K562 (cell line): Measurements from ENCODE around the gene PIGQ. TPM values are rescaled to one million over a fixed set of nuclear protein-coding genes. Genes with fewer than 3 reads are reported as not detected.
"Not testable (repeated sequence)": the region's sequence is repeated elsewhere in the genome, so short reads cannot be mapped to it uniquely, and the experiment has no call there.

ENCODE experiments used
- ATAC-seq: fragments of 200-7000 bp; cut with Tn5 transposase; 3 replicates; pipeline ENCODE4 v1.9.1; 2020; ENCODE audit warnings: moderate library complexity
- BruUV-seq: library from RNA; stranded (reverse); fragments of 400-500 nt; replicated peaks from 2 replicates; lab custom pipeline; 2021; lab: Mats Ljungman, UMichigan
- CTCF ChIA-PET: fragments of 300-600 bp; formaldehyde crosslinking; extraction: SDS; loops from one replicate; lab custom pipeline; 2021; ENCODE audit warnings: low intra/inter-chr PET ratio; lab: Yijun Ruan, JAX
- POLR2A ChIA-PET: fragments of 300-600, 350-650 bp; sonication (Branson Sonifier 250); formaldehyde crosslinking; extraction: SDS; loops from one replicate; lab custom pipeline; 2021; ENCODE audit warnings: antibody characterized with exemption, inconsistent platforms; lab: Yijun Ruan, JAX
- DNase-seq, 4 experiments: peaks; one replicate each; pipeline versions ENCODE4 v3.0.0 to v3.0.0-alpha.2; 2011 to 2018; ENCODE audit warnings: low spot score in 3 of 4, mixed read lengths in 3 of 4; ENCODE audit errors: extremely low read depth in 1 of 4
- FAIRE-seq: peaks from 2 replicates; lab custom pipeline; 2011; peaks lifted over from hg19 to GRCh38; lab: Jason Lieb, UNC
- H2AFZ ChIP-seq: 2 replicates; pipeline ENCODE4 v1.6.0; 2011; ENCODE audit warnings: low read depth, low read length, control low read depth, inconsistent platforms
- H3K27ac ChIP-seq: fragments of 200-600 bp; 3 replicates; pipeline ENCODE4 v1.8.0; 2011; ENCODE audit warnings: low read depth, mild to moderate bottlenecking, control low read depth, inconsistent platforms, low read length, moderate library complexity, mixed read lengths; ENCODE audit errors: extremely low read depth
- H3K27me3 ChIP-seq, 2 experiments: fragments of 300-600 bp in 1 of 2; 2 replicates in 1 of 2; 3 replicates in 1 of 2; pipeline versions ENCODE4 v1.6.0 to v1.8.0; 2011; ENCODE audit warnings: inconsistent platforms in 2 of 2, low read length in 2 of 2, mild to moderate bottlenecking in 1 of 2, mixed read lengths in 1 of 2, moderate library complexity in 1 of 2; ENCODE audit not compliant: control insufficient read depth in 2 of 2, insufficient read depth in 2 of 2
- H3K36me3 ChIP-seq: fragments of 300-600 bp; 3 replicates; pipeline ENCODE4 v1.8.0; 2011; ENCODE audit warnings: mild to moderate bottlenecking, low read length, inconsistent platforms; ENCODE audit not compliant: control insufficient read depth, insufficient read depth
- H3K4me1 ChIP-seq, 2 experiments: fragments of 200-600 bp in 1 of 2; replicated peaks in 1 of 2; 2 replicates in 1 of 2; 3 replicates in 1 of 2; pipeline versions ENCODE4 v1.5.1 to v1.8.0; 2011; ENCODE audit warnings: inconsistent platforms in 2 of 2, low read length in 2 of 2, mild to moderate bottlenecking in 1 of 2, mixed read lengths in 1 of 2, moderate library complexity in 1 of 2; ENCODE audit not compliant: control insufficient read depth in 2 of 2, insufficient read depth in 2 of 2
- H3K4me2 ChIP-seq: 2 replicates; pipeline ENCODE4 v1.6.1; 2011; ENCODE audit warnings: low read length, control low read depth, inconsistent platforms, mixed read lengths; ENCODE audit not compliant: insufficient read depth
- H3K4me3 ChIP-seq: fragments of 200-600 bp; sonication (generic), shearing (Covaris generic); 2 replicates; pipeline ENCODE4 v1.5.1; 2016; ENCODE audit warnings: control low read depth, inconsistent platforms
- H3K79me2 ChIP-seq: fragments of 200-600 bp; 3 replicates; pipeline ENCODE4 v1.8.0; 2011; ENCODE audit warnings: low read length, inconsistent platforms; ENCODE audit not compliant: control insufficient read depth, insufficient read depth
- H3K9ac ChIP-seq, 2 experiments: 2 replicates each; pipeline versions ENCODE4 v1.6.0 to v1.6.1; 2011; ENCODE audit warnings: low read depth in 2 of 2, low read length in 2 of 2, control low read depth in 1 of 2, inconsistent platforms in 1 of 2, mild to moderate bottlenecking in 1 of 2, mixed read lengths in 1 of 2; ENCODE audit not compliant: insufficient read depth in 1 of 2
- H3K9me1 ChIP-seq: one replicate; pipeline ENCODE4 v1.6.0; 2011; ENCODE audit warnings: inconsistent platforms, mild to moderate bottlenecking, low read length, moderate library complexity; ENCODE audit not compliant: control insufficient read depth, insufficient read depth
- H3K9me3 ChIP-seq: replicated peaks from 2 replicates; pipeline ENCODE4 v1.5.1; 2011; ENCODE audit warnings: low read depth, low read length, inconsistent platforms; ENCODE audit not compliant: control insufficient read depth, insufficient read depth
- H4K20me1 ChIP-seq: replicated peaks from 2 replicates; pipeline ENCODE4 v1.6.1; 2011; ENCODE audit warnings: low read length, inconsistent platforms, mixed read lengths; ENCODE audit not compliant: control insufficient read depth, insufficient read depth
- RBFOX2 ChIP-seq: fragments of 200-400 bp; formaldehyde crosslinking; IDR thresholded peaks from 2 replicates; pipeline ENCODE4 v1.6.1; 2017; ENCODE audit warnings: low read depth, mild to moderate bottlenecking, low read length, moderate library complexity
- ZNF121 ChIP-seq: sonication (generic); formaldehyde crosslinking; conservative IDR thresholded peaks from 2 replicates; pipeline ENCODE4 v1.8.0; 2022; ENCODE audit warnings: missing genetic modification reagents
- ZNF76 ChIP-seq: fragments of 250-450 bp; sonication (Bioruptor Pico); IDR thresholded peaks from 2 replicates; pipeline ENCODE4 v1.4.0; 2020; ENCODE audit warnings: mild to moderate bottlenecking, moderate library complexity, borderline replicate concordance
- WGBS: fragments of 100-300 bp; shearing (Covaris generic); methylation state at CpG from one replicate; pipeline ENCODE4 v1.1.6; 2016; ENCODE audit warnings: low coverage, mixed read lengths; ENCODE audit not compliant: insufficient coverage; ENCODE audit errors: missing lambda C conversion rate; 5-methylcytosine and 5-hydroxymethylcytosine counted together
- in situ Hi-C: fragments of 300-500 bp; cut with MboI; formaldehyde crosslinking; loops from 4 replicates; pipeline ENCODE4 v1.15.0; 2018; ENCODE audit warnings: inconsistent platforms, mixed read lengths
- intact Hi-C: fragments of 100-400 bp; cut with micrococcal nuclease; formaldehyde crosslinking; loops from 2 replicates; pipeline ENCODE4 v1.14.2; 2022
- polyA plus RNA-seq, 8 experiments: library from polyadenylated mRNA; depleted of rRNA in 4 of 8; stranded (reverse) in 5 of 8; unstranded in 3 of 8; fragments of >200 nt; fragmentation: Nextera tagmentation in 2 of 8; fragmentation: Illumina TruSeq in 1 of 8; extraction: Ambion mirVana in 2 of 8; extraction: Trizol in 1 of 8; gene quantifications; 2 replicates each; pipeline versions ENCODE4 v1.2.1 to v1.2.3, GENCODE V29; 2011 to 2014; ENCODE audit warnings: inconsistent platforms in 1 of 8, missing spikeins in 1 of 8
- total RNA-seq, 7 experiments: library from RNA; depleted of rRNA in 6 of 7; stranded (reverse); fragments of >200 nt in 6 of 7; fragmentation: Illumina TruSeq in 2 of 7; extraction: Trizol in 2 of 7; gene quantifications; 2 replicates each; pipeline versions ENCODE4 v1.2.1 to v1.2.3, GENCODE V29; 2011 to 2021; ENCODE audit warnings: low replicate concordance in 1 of 7

PIGQ gene
- total and polyA plus RNA-seq, 9 of the 15 experiments (the other 6 are each of a cell fraction or from before 2014, with no cell fraction given) = 0.20 to 49.6 (median 11.7) TPM

- H3K9ac ChIP-seq, H2AFZ ChIP-seq, H3K9me1 ChIP-seq, H3K9me3 ChIP-seq, H3K4me3 ChIP-seq, intact Hi-C loops, CTCF ChIA-PET, DNase-seq, H4K20me1 ChIP-seq, H3K4me2 ChIP-seq, POLR2A ChIA-PET, ATAC-seq, BruUV-seq, H3K27me3 ChIP-seq, H3K27ac ChIP-seq, in situ Hi-C loops, FAIRE-seq: not testable (repeated sequence)
- 100% methylated on average over 5 of the region's 7 CpGs for WGBS
- TF ChIP-seq ZNF121 (CRISPR knock-in tag) = peak; percentile 70
- Histone ChIP-seq H3K79me2 (peaks cover 63% of the 10 kb centered on the region), H3K36me3 (peaks cover 47% of the 10 kb centered on the region; the same call in 2 of the 3 replicates), H3K4me1 (peaks cover 0 to 29% of the 10 kb centered on the region in 2 experiments; a peak in 3 of 5 replicates)
Measured at GRCh38 chr16:597655-598054, 27.9 kb downstream of the PIGQ start.

- Histone ChIP-seq H3K4me1 (peaks cover 0 to 21% of the 10 kb centered on the region in 2 experiments; a peak in 2 of 5 replicates), H3K9me1 (peaks cover 5% of the 10 kb centered on the region), H3K4me3 (no peak overlapping the region), H3K79me2 (peaks cover 58% of the 10 kb centered on the region), H3K9me3 (no peaks in the 10 kb centered on the region), H3K36me3 (peaks cover 36% of the 10 kb centered on the region; the same call in 2 of the 3 replicates), H3K27me3 (no peaks in the 10 kb centered on the region), H3K27ac (no peak overlapping the region), H3K4me2 (no peak overlapping the region), H2AFZ (no peak overlapping the region), H4K20me1 (no peaks in the 10 kb centered on the region), H3K9ac (no peak overlapping the region)
- intact Hi-C loops (no loop called here), in situ Hi-C loops (no loop called here)
- DNase-seq (no peak), ATAC-seq (no peak), FAIRE-seq (no peak)
- peak; percentile 29; the same call in 1 of the 2 replicates for TF ChIP-seq RBFOX2
- no peak for TF ChIP-seq ZNF76 (CRISPR knock-in tag)
- POLR2A ChIA-PET = interaction anchor here (1.4 to 1.6 kb wide), 2 partner anchors 9 to 10 kb away, joined by 7 to 8 read pairs; partner anchors contain the start of gene RAB40C
- 96% methylated on average over 37 of the region's 43 CpGs for WGBS
- no TSS peak for BruUV-seq
- CTCF ChIA-PET = no interaction called here
Measured at GRCh38 chr16:598823-599739, 29.3 kb downstream of the PIGQ start.
